Neuron (in vitro differentiated cells): ENCODE data around the gene ZNRD2.
"Not testable (repeated sequence)": the region's sequence is repeated elsewhere in the genome, so short reads cannot be mapped to it uniquely, and the experiment has no call there.

Source experiments
- H2AFZ ChIP-seq: one replicate; pipeline ENCODE4 v1.6.1; 2013; ENCODE audit warnings: low read depth, mild to moderate bottlenecking, inconsistent platforms, low read length, moderate library complexity
- H3K27me3 ChIP-seq: one replicate; pipeline ENCODE4 v1.6.1; 2013; ENCODE audit warnings: low read length; ENCODE audit not compliant: insufficient read depth
- H3K36me3 ChIP-seq: one replicate; pipeline ENCODE4 v1.6.1; 2013; ENCODE audit warnings: low read length; ENCODE audit not compliant: insufficient read depth
- H3K4me1 ChIP-seq: one replicate; pipeline ENCODE4 v1.6.1; 2013; ENCODE audit warnings: low read length; ENCODE audit not compliant: insufficient read depth
- H3K4me3 ChIP-seq: 2 replicates; pipeline ENCODE4 v1.5.1; 2013; ENCODE audit warnings: mild to moderate bottlenecking, low read length, moderate library complexity
- H3K9me3 ChIP-seq: one replicate; pipeline ENCODE4 v1.6.1; 2013; ENCODE audit warnings: low read length

Gene ZNRD2

GRCh38 chr11:65569973-65570918 lies at the start of gene ZNRD2:
ZNRD2 (plus strand) TSS chr11:65570477; CDS start chr11:65570492, 15 bp downstream.
- peaks cover 13% of the 10 kb centered on the region for H3K36me3 ChIP-seq
- H3K4me3 ChIP-seq = peak within 1 kb of the TSS; percentile 73
- peaks cover 44% of the 10 kb centered on the region for H3K4me1 ChIP-seq
- H3K27me3 ChIP-seq = no peaks in the 10 kb centered on the region
- no peaks in the 10 kb centered on the region for H3K9me3 ChIP-seq
- peak within 1 kb of the TSS; percentile 27 for H2AFZ ChIP-seq

GRCh38 chr11:65521777-65522521 lies 48.3 kb upstream of the ZNRD2 start:
- H2AFZ ChIP-seq, H3K36me3 ChIP-seq, H3K27me3 ChIP-seq, H3K9me3 ChIP-seq, H3K4me3 ChIP-seq: not testable (repeated sequence)
- peaks cover 21% of the 10 kb centered on the region for H3K4me1 ChIP-seq

- peaks cover 12% of the 10 kb centered on the region for H3K36me3 ChIP-seq
- not testable (repeated sequence) for H2AFZ ChIP-seq, H3K4me3 ChIP-seq, H3K27me3 ChIP-seq, H3K9me3 ChIP-seq
- peaks cover 21% of the 10 kb centered on the region for H3K4me1 ChIP-seq
Observed at GRCh38 chr11:65522718-65523630, 47.3 kb upstream of the ZNRD2 start.

GRCh38 chr11:65523631-65523968 lies 46.7 kb upstream of the ZNRD2 start:
- H3K27me3 ChIP-seq, H3K9me3 ChIP-seq, H3K4me3 ChIP-seq, H2AFZ ChIP-seq: not testable (repeated sequence)
- Histone ChIP-seq H3K36me3 (peaks cover 12% of the 10 kb centered on the region), H3K4me1 (peaks cover 22% of the 10 kb centered on the region)

- no peak overlapping the region for H2AFZ ChIP-seq
- H3K4me1 ChIP-seq = peaks cover 25% of the 10 kb centered on the region
- no peaks in the 10 kb centered on the region for H3K9me3 ChIP-seq
- H3K36me3 ChIP-seq = peaks cover 12% of the 10 kb centered on the region
- H3K27me3 ChIP-seq = no peaks in the 10 kb centered on the region
- peak overlapping the region; percentile 47 for H3K4me3 ChIP-seq
Observed at GRCh38 chr11:65524014-65524740, 46.1 kb upstream of the ZNRD2 start.

- H3K9me3 ChIP-seq = no peaks in the 10 kb centered on the region
- no peaks in the 10 kb centered on the region for H3K27me3 ChIP-seq
- H3K4me3 ChIP-seq = peak within 1 kb of the TSS; percentile 63
- peaks cover 13% of the 10 kb centered on the region for H3K36me3 ChIP-seq
- H2AFZ ChIP-seq = peak within 1 kb of the TSS; percentile 66
- peaks cover 27% of the 10 kb centered on the region for H3K4me1 ChIP-seq
Observed at GRCh38 chr11:65524741-65525545, 45.3 kb upstream of the ZNRD2 start, which contains the start of gene SCYL1. SCYL1 (plus strand) TSS chr11:65525083; CDS start chr11:65525154, 71 bp downstream.

- Histone ChIP-seq H3K36me3 (peaks cover 20% of the 10 kb centered on the region), H2AFZ (peak overlapping the region; percentile 66), H3K4me1 (peaks cover 27% of the 10 kb centered on the region), H3K4me3 (peak overlapping the region; percentile 63), H3K9me3 (no peaks in the 10 kb centered on the region), H3K27me3 (no peaks in the 10 kb centered on the region)
Observed at GRCh38 chr11:65525546-65526480, 44.5 kb upstream of the ZNRD2 start.

- Histone ChIP-seq H3K36me3 (peaks cover 29% of the 10 kb centered on the region), H3K4me1 (peaks cover 27% of the 10 kb centered on the region), H3K27me3 (no peaks in the 10 kb centered on the region), H2AFZ (no peak overlapping the region), H3K9me3 (no peaks in the 10 kb centered on the region), H3K4me3 (no peak overlapping the region)
Observed at GRCh38 chr11:65526744-65527143, 43.5 kb upstream of the ZNRD2 start.

- no peak overlapping the region for H2AFZ ChIP-seq
- peaks cover 38% of the 10 kb centered on the region for H3K36me3 ChIP-seq
- H3K9me3 ChIP-seq = no peaks in the 10 kb centered on the region
- H3K4me1 ChIP-seq = peaks cover 20% of the 10 kb centered on the region
- no peak overlapping the region for H3K4me3 ChIP-seq
- H3K27me3 ChIP-seq = no peaks in the 10 kb centered on the region
Observed at GRCh38 chr11:65528819-65529350, 41.4 kb upstream of the ZNRD2 start.

- H2AFZ ChIP-seq = no peak overlapping the region
Observed at GRCh38 chr11:65529475-65530156, 40.7 kb upstream of the ZNRD2 start.

More at GRCh38 chr11:65529475-65530156, 40.7 kb upstream of the ZNRD2 start:
- Histone ChIP-seq H3K9me3 (no peaks in the 10 kb centered on the region), H3K36me3 (peaks cover 38% of the 10 kb centered on the region), H3K4me1 (peaks cover 16% of the 10 kb centered on the region), H3K27me3 (no peaks in the 10 kb centered on the region), H3K4me3 (no peak overlapping the region)
